Measurements from ENCODE around the gene KCNK2. TPM values are rescaled to one million over a fixed set of nuclear protein-coding genes. Genes with fewer than 3 reads are reported as not detected.

The KCNK2 gene
- total and polyA plus RNA-seq, 10 of the 15 experiments (the other 5 are each of a cell fraction or from before 2014, with no cell fraction given) = 0.04 to 0.13 (median 0.08) TPM; not detected in 4

DNA sequence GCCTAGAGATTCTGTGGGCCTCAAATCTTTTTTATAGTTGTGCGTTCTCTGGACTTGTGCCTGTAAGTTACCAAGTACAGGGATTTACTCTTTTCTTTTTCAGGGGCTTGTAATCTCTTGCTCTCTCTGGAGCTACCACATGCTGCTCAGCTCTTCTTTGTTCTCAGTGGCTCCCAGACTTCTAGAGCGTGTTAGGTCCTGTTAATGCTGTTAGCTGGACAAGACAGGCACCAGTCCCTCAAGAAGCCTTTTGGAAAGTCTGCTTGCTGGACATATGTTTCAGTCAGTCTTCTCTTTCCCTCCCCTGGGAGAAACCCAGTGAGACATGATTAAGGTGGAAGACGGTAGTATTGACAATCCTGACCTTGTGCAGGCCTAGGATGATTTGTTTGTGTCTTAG lies 29.4 kb downstream of the KCNK2 start:
- H2AFZ ChIP-seq (ENCODE audit: control insufficient read depth, low read depth, low read length) = no peak overlapping the region
- no peak for FAIRE-seq
- H3K9ac ChIP-seq (ENCODE audit: control insufficient read depth, insufficient read depth, low read length) = no peak overlapping the region
- no peak overlapping the region for H3K27ac ChIP-seq (ENCODE audit: control insufficient read depth, insufficient read depth)
- ChIA-PET SMC1A (ENCODE audit: uncharacterized antibody, unreplicated experiment) (no interaction called here), POLR2A (no interaction called here), RAD21 (ENCODE audit: unreplicated experiment) (interaction anchor here (0.6 kb wide), 1 partner anchor 58 kb away, joined by 3 read pairs; no protein-coding TSS in a partner anchor), CTCF (interaction anchor here (0.9 kb wide), 1 partner anchor 13 kb away, joined by 4 read pairs; no protein-coding TSS in a partner anchor)
- intact Hi-C loops (cut with micrococcal nuclease; ENCODE audit: unreplicated experiment) = no loop called here
- H3K79me2 ChIP-seq (ENCODE audit: control insufficient read depth, insufficient read depth, low read length) = no peaks in the 10 kb centered on the region
- TF ChIP-seq FOXK2 (IDR thresholded peaks at IDR 0.05) (no peak), RBBP5 (conservative IDR thresholded peaks at IDR 0.05) (no peak), CREM (IDR thresholded peaks at IDR 0.05; ENCODE audit: low read depth) (no peak), STAT1 (conservative IDR thresholded peaks at IDR 0.05) (no peak), LARP7 (IDR thresholded peaks at IDR 0.05) (no peak), PAX5 (IDR thresholded peaks at IDR 0.05; ENCODE audit: borderline replicate concordance, low read depth, low read length) (no peak), JUND (IDR thresholded peaks at IDR 0.05; ENCODE audit: low read depth, low read length) (no peak), CHD1 (IDR thresholded peaks at IDR 0.05; ENCODE audit: low read depth, low read length) (no peak), RAD21 (IDR thresholded peaks at IDR 0.05; ENCODE audit: insufficient read depth, low read depth, low read length) (no peak), CBX3 (IDR thresholded peaks at IDR 0.05; ENCODE audit: borderline replicate concordance, low read depth) (no peak)
- TF ChIP-seq, protein P1, sequence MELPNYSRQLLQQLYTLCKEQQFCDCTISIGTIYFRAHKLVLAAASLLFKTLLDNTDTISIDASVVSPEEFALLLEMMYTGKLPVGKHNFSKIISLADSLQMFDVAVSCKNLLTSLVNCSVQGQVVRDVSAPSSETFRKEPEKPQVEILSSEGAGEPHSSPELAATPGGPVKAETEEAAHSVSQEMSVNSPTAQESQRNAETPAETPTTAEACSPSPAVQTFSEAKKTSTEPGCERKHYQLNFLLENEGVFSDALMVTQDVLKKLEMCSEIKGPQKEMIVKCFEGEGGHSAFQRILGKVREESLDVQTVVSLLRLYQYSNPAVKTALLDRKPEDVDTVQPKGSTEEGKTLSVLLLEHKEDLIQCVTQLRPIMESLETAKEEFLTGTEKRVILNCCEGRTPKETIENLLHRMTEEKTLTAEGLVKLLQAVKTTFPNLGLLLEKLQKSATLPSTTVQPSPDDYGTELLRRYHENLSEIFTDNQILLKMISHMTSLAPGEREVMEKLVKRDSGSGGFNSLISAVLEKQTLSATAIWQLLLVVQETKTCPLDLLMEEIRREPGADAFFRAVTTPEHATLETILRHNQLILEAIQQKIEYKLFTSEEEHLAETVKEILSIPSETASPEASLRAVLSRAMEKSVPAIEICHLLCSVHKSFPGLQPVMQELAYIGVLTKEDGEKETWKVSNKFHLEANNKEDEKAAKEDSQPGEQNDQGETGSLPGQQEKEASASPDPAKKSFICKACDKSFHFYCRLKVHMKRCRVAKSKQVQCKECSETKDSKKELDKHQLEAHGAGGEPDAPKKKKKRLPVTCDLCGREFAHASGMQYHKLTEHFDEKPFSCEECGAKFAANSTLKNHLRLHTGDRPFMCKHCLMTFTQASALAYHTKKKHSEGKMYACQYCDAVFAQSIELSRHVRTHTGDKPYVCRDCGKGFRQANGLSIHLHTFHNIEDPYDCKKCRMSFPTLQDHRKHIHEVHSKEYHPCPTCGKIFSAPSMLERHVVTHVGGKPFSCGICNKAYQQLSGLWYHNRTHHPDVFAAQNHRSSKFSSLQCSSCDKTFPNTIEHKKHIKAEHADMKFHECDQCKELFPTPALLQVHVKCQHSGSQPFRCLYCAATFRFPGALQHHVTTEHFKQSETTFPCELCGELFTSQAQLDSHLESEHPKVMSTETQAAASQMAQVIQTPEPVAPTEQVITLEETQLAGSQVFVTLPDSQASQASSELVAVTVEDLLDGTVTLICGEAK (IDR thresholded peaks at IDR 0.05; ENCODE audit: borderline replicate concordance) = no peak
- TF ChIP-seq, protein P2, sequence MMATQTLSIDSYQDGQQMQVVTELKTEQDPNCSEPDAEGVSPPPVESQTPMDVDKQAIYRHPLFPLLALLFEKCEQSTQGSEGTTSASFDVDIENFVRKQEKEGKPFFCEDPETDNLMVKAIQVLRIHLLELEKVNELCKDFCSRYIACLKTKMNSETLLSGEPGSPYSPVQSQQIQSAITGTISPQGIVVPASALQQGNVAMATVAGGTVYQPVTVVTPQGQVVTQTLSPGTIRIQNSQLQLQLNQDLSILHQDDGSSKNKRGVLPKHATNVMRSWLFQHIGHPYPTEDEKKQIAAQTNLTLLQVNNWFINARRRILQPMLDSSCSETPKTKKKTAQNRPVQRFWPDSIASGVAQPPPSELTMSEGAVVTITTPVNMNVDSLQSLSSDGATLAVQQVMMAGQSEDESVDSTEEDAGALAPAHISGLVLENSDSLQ (IDR thresholded peaks at IDR 0.05) = no peak
- no peak overlapping the region for H3K4me2 ChIP-seq (ENCODE audit: control insufficient read depth, insufficient read depth)
- no peaks in the 10 kb centered on the region for H3K9me3 ChIP-seq (replicated peaks; ENCODE audit: control insufficient read depth, insufficient read depth, low read length)
- H3K27me3 ChIP-seq (replicated peaks in 1 of 2; ENCODE audit: control insufficient read depth in 2 of 2, insufficient read depth in 2 of 2, low read length in 1 of 2) = no peaks in the 10 kb centered on the region
- no peaks in the 10 kb centered on the region for H4K20me1 ChIP-seq (ENCODE audit: control insufficient read depth, insufficient read depth)
- no peaks in the 10 kb centered on the region for H3K4me1 ChIP-seq (ENCODE audit: control insufficient read depth, insufficient read depth, low read length)
- in situ Hi-C loops (cut with MboI) = no loop called here
- BruUV-seq (replicated peaks) = no TSS peak
- ATAC-seq = no peak
- DNase-seq (ENCODE audit: low read depth, low spot score) = no peak
- H3K36me3 ChIP-seq (ENCODE audit: control insufficient read depth in 2 of 2, insufficient read depth in 2 of 2, low read length in 1 of 2) = no peaks in the 10 kb centered on the region
- 33% methylated on average over 3 of the region's 3 CpGs for WGBS (ENCODE audit: insufficient coverage, insufficient replicate concordance, low lambda C conversion rate, missing lambda C conversion rate)
- H3K4me3 ChIP-seq = no peak overlapping the region

Data from GM12878 (cell line).